ENCODE results near the gene ADGRL3. TPM values are rescaled to one million over a fixed set of nuclear protein-coding genes. Genes with fewer than 3 reads are reported as not detected.

The ADGRL3 gene
- total RNA-seq, 1 donor from 2014 or later: 93.6 TPM

DNA sequence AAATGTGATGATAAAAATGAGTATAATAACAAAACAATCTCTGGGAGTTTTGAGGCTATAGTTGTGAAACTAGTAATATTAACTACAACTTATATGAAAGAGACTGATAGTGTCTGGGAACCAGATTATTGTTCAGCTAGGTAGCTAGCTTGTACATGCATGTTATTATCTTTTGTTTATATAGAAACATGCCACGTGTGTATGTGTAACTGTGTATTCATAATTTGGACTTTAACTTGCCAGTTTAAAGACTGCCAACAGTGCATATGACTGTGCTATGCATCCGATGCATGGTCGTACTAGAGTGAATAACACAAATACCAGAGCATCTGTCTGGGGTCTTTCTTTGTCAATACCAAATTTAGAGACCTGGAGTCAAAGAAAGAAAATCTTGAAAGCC is 92.2 kb downstream of the ADGRL3 start:
- Histone ChIP-seq H3K4me2 (no peak overlapping the region), H3K36me3 (no peaks in the 10 kb centered on the region), H3K4me3 (no peak overlapping the region), H3K9me3 (ENCODE audit: low read depth) (no peaks in the 10 kb centered on the region), H3K4me1 (peaks cover 26% of the 10 kb centered on the region), H3F3A (ENCODE audit: low read depth) (peaks cover 14% of the 10 kb centered on the region), H3K79me2 (ENCODE audit: low read depth) (peaks cover 64% of the 10 kb centered on the region), H2AFZ (replicated peaks) (no peak overlapping the region), H3K9ac (no peak overlapping the region), H3K27ac (no peak overlapping the region), H4K20me1 (ENCODE audit: low read depth) (peaks cover 72% of the 10 kb centered on the region), H3K27me3 (no peaks in the 10 kb centered on the region)
- Mint-ChIP-seq H3K4me3 (no peak overlapping the region), H3K4me1 (peaks cover 38% of the 10 kb centered on the region), H3K27ac (no peak overlapping the region), H3K36me3 (peaks cover 7% of the 10 kb centered on the region), H3K9me3 (no peaks in the 10 kb centered on the region), H3K27me3 (ENCODE audit: insufficient read depth, low read depth) (no peaks in the 10 kb centered on the region)
- DNase-seq (ENCODE audit: low spot score): no peak
- no peak for TF ChIP-seq EZH2 (IDR thresholded peaks at IDR 0.05)
- no peak for TF ChIP-seq EZH2phosphoT487 (IDR thresholded peaks at IDR 0.05)
- TF ChIP-seq, protein P1, sequence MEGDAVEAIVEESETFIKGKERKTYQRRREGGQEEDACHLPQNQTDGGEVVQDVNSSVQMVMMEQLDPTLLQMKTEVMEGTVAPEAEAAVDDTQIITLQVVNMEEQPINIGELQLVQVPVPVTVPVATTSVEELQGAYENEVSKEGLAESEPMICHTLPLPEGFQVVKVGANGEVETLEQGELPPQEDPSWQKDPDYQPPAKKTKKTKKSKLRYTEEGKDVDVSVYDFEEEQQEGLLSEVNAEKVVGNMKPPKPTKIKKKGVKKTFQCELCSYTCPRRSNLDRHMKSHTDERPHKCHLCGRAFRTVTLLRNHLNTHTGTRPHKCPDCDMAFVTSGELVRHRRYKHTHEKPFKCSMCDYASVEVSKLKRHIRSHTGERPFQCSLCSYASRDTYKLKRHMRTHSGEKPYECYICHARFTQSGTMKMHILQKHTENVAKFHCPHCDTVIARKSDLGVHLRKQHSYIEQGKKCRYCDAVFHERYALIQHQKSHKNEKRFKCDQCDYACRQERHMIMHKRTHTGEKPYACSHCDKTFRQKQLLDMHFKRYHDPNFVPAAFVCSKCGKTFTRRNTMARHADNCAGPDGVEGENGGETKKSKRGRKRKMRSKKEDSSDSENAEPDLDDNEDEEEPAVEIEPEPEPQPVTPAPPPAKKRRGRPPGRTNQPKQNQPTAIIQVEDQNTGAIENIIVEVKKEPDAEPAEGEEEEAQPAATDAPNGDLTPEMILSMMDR (IDR thresholded peaks at IDR 0.05): no peak

- H3K79me2 ChIP-seq (ENCODE audit: low read depth): peaks cover 64% of the 10 kb centered on the region
- no peak for DNase-seq (ENCODE audit: low spot score)
- Mint-ChIP-seq H3K36me3 (no peaks in the 10 kb centered on the region), H3K27me3 (ENCODE audit: insufficient read depth, low read depth) (no peaks in the 10 kb centered on the region), H3K4me1 (peaks cover 45% of the 10 kb centered on the region), H3K9me3 (no peaks in the 10 kb centered on the region), H3K27ac (no peak overlapping the region), H3K4me3 (no peak overlapping the region)
- H3K4me1 ChIP-seq: peaks cover 41% of the 10 kb centered on the region
- no peak overlapping the region for H3K9ac ChIP-seq
- no peak overlapping the region for H3K4me2 ChIP-seq
- H4K20me1 ChIP-seq (ENCODE audit: low read depth): peaks cover 60% of the 10 kb centered on the region
- H3K36me3 ChIP-seq: no peaks in the 10 kb centered on the region
- H2AFZ ChIP-seq (replicated peaks): no peak overlapping the region
- TF ChIP-seq, protein P1 (IDR thresholded peaks at IDR 0.05): no peak
- TF ChIP-seq EZH2 (IDR thresholded peaks at IDR 0.05): no peak
- no peaks in the 10 kb centered on the region for H3K9me3 ChIP-seq (ENCODE audit: low read depth)
- peaks cover 14% of the 10 kb centered on the region for H3F3A ChIP-seq (ENCODE audit: low read depth)
- no peak overlapping the region for H3K4me3 ChIP-seq
- no peaks in the 10 kb centered on the region for H3K27me3 ChIP-seq
- no peak overlapping the region for H3K27ac ChIP-seq
Observed at GRCh38 chr4:61293707-61294400, 93.7 kb downstream of the ADGRL3 start.

- H3K27ac Mint-ChIP-seq: no peak overlapping the region
- Histone ChIP-seq H3K9ac (no peak overlapping the region), H3K9me3 (ENCODE audit: low read depth) (no peaks in the 10 kb centered on the region), H3K27ac (no peak overlapping the region), H2AFZ (replicated peaks) (no peak overlapping the region), H3F3A (ENCODE audit: low read depth) (peaks cover 23% of the 10 kb centered on the region), H4K20me1 (ENCODE audit: low read depth) (peaks cover 50% of the 10 kb centered on the region), H3K27me3 (no peaks in the 10 kb centered on the region), H3K36me3 (no peaks in the 10 kb centered on the region), H3K4me2 (no peak overlapping the region), H3K4me3 (no peak overlapping the region), H3K4me1 (peaks cover 51% of the 10 kb centered on the region), H3K79me2 (ENCODE audit: low read depth) (peaks cover 73% of the 10 kb centered on the region)
- peaks cover 47% of the 10 kb centered on the region for H3K4me1 Mint-ChIP-seq
- no peak overlapping the region for H3K4me3 Mint-ChIP-seq
- no peaks in the 10 kb centered on the region for H3K27me3 Mint-ChIP-seq (ENCODE audit: insufficient read depth, low read depth)
- no peaks in the 10 kb centered on the region for H3K9me3 Mint-ChIP-seq
- TF ChIP-seq EZH2phosphoT487 (IDR thresholded peaks at IDR 0.05) (no peak), EZH2 (IDR thresholded peaks at IDR 0.05) (no peak)
- TF ChIP-seq, protein P1 (IDR thresholded peaks at IDR 0.05): no peak
- peaks cover 2% of the 10 kb centered on the region for H3K36me3 Mint-ChIP-seq
- no peak for DNase-seq (ENCODE audit: low spot score)
Observed at GRCh38 chr4:61294936-61295335, 94.8 kb downstream of the ADGRL3 start.

All from neural progenitor cell (in vitro differentiated cells).